ENCODE data around the gene F12.
A peak's percentile ranks its signal among the peaks of the same experiment; 100 is the strongest.
"Not testable (repeated sequence)": the region's sequence is repeated elsewhere in the genome, so short reads cannot be mapped to it uniquely, and the experiment has no call there.

The F12 gene

GRCh38 chr5:177385720-177386119, 23.6 kb downstream of the F12 start:
- no peak for DNase-seq

- no peak for DNase-seq
Observed at GRCh38 chr5:177384134-177384533, 25.2 kb downstream of the F12 start, which contains the start of gene SLC34A1. TSS of gene SLC34A1 (plus strand) at chr5:177384434. CDS start at chr5:177385742, 1,308 bp downstream.

GRCh38 chr5:177383181-177383580, 26.2 kb downstream of the F12 start:
- no peak for DNase-seq

- no peak for DNase-seq
Observed at GRCh38 chr5:177382423-177383029, 26.8 kb downstream of the F12 start.

GRCh38 chr5:177380805-177381126, 28.6 kb downstream of the F12 start:
- DNase-seq, result no peak

GRCh38 chr5:177378884-177379883, 30.2 kb downstream of the F12 start:
- DNase-seq, result no peak

- DNase-seq, result no peak
Observed at GRCh38 chr5:177377851-177378776, 31.2 kb downstream of the F12 start.

- DNase-seq, result no peak
Observed at GRCh38 chr5:177376107-177376506, 33.3 kb downstream of the F12 start.

GRCh38 chr5:177375516-177375915, 33.8 kb downstream of the F12 start:
- not testable (repeated sequence) for DNase-seq

- no peak for DNase-seq
Observed at GRCh38 chr5:177374211-177374610, 35.2 kb downstream of the F12 start.

- DNase-seq, result no peak
Observed at GRCh38 chr5:177373806-177374205, 35.6 kb downstream of the F12 start.

GRCh38 chr5:177372910-177373309, 36.5 kb downstream of the F12 start:
- DNase-seq, result no peak

GRCh38 chr5:177372034-177372896, 37.1 kb downstream of the F12 start:
- DNase-seq, result peak; percentile 36 to 61

GRCh38 chr5:177371120-177372033, 38.0 kb downstream of the F12 start:
- no peak for DNase-seq

GRCh38 chr5:177370488-177371119, 38.8 kb downstream of the F12 start:
- DNase-seq, result no peak

GRCh38 chr5:177369645-177370440, 39.5 kb downstream of the F12 start:
- DNase-seq, result no peak

GRCh38 chr5:177368869-177369644, 40.3 kb downstream of the F12 start:
- peak; percentile 9 to 13 for DNase-seq

GRCh38 chr5:177367981-177368868, 41.1 kb downstream of the F12 start:
- DNase-seq, result no peak
